Progenitor cell of endocrine pancreas (in vitro differentiated cells): ENCODE results near the gene RUFY3. TPM values are rescaled to one million over a fixed set of nuclear protein-coding genes. Genes with fewer than 3 reads are reported as not detected.
"Not testable (repeated sequence)": the region's sequence is repeated elsewhere in the genome, so short reads cannot be mapped to it uniquely, and the experiment has no call there.

Source experiments
- DNase-seq: peaks from one replicate; pipeline ENCODE4 v3.0.0; 2021; ENCODE audit warnings: low spot score; ENCODE audit not compliant: unreplicated experiment
- H3K27ac Mint-ChIP-seq: 2 replicates; pipeline ENCODE4 v1.8.0; 2021; ENCODE audit warnings: mild to moderate bottlenecking, moderate library complexity, mixed read lengths
- H3K27me3 Mint-ChIP-seq: 2 replicates; pipeline ENCODE4 v1.8.0; 2021; ENCODE audit warnings: mixed read lengths
- H3K36me3 Mint-ChIP-seq: 2 replicates; pipeline ENCODE4 v1.8.0; 2022; ENCODE audit warnings: mixed read lengths; ENCODE audit not compliant: insufficient read depth
- H3K4me1 Mint-ChIP-seq: 2 replicates; pipeline ENCODE4 v1.8.0; 2021; ENCODE audit warnings: low read depth, mixed read lengths
- H3K4me3 Mint-ChIP-seq: 2 replicates; pipeline ENCODE4 v1.8.0; 2021; ENCODE audit warnings: low read depth, mild to moderate bottlenecking, moderate library complexity, mixed read lengths
- H3K9me3 Mint-ChIP-seq: 2 replicates; pipeline ENCODE4 v1.8.0; 2021; ENCODE audit warnings: low read depth, mixed read lengths
- CTCF ChIP-seq: fragments of 200-600 bp; sonication (generic); IDR thresholded peaks from one replicate; pipeline ENCODE4 v1.5.0; 2021; ENCODE audit warnings: antibody characterized with exemption, mild to moderate bottlenecking; ENCODE audit not compliant: unreplicated experiment
- total RNA-seq: library from RNA; stranded (reverse); gene quantifications from 2 replicates; pipeline ENCODE4 v1.2.1, GENCODE V29; 2021

The RUFY3 gene
- total RNA-seq, 1 donor from 2014 or later, result 103 TPM

GRCh38 chr4:70680934-70681333 is 40.8 kb upstream of the RUFY3 start:
- no peak overlapping the region for H3K4me3 Mint-ChIP-seq
- H3K9me3 Mint-ChIP-seq, result no peaks in the 10 kb centered on the region
- H3K27me3 Mint-ChIP-seq, result no peaks in the 10 kb centered on the region
- no peak for TF ChIP-seq CTCF
- no peak overlapping the region for H3K27ac Mint-ChIP-seq
- no peaks in the 10 kb centered on the region for H3K36me3 Mint-ChIP-seq
- no peaks in the 10 kb centered on the region for H3K4me1 Mint-ChIP-seq
- DNase-seq, result no peak

- Mint-ChIP-seq H3K4me1 (no peaks in the 10 kb centered on the region), H3K36me3 (no peaks in the 10 kb centered on the region), H3K27me3 (no peaks in the 10 kb centered on the region), H3K27ac (no peak overlapping the region), H3K9me3 (no peaks in the 10 kb centered on the region), H3K4me3 (no peak overlapping the region)
- no peak for TF ChIP-seq CTCF
- no peak for DNase-seq
These were observed 40.1 kb upstream of the RUFY3 start for GRCh38 chr4:70681704-70682103.

GRCh38 chr4:70682142-70682541 is 39.6 kb upstream of the RUFY3 start:
- H3K36me3 Mint-ChIP-seq, H3K9me3 Mint-ChIP-seq, H3K27ac Mint-ChIP-seq, H3K4me1 Mint-ChIP-seq, H3K4me3 Mint-ChIP-seq, DNase-seq, H3K27me3 Mint-ChIP-seq: not testable (repeated sequence)

- no peak for DNase-seq
- Mint-ChIP-seq H3K27ac (peak overlapping the region; percentile 100), H3K4me1 (peaks cover 24% of the 10 kb centered on the region), H3K4me3 (peak overlapping the region; percentile 97), H3K36me3 (peaks cover 6% of the 10 kb centered on the region), H3K9me3 (no peaks in the 10 kb centered on the region), H3K27me3 (no peaks in the 10 kb centered on the region)
- TF ChIP-seq CTCF, result no peak
These were observed 34.4 kb upstream of the RUFY3 start for GRCh38 chr4:70687392-70687791.

- DNase-seq, result peak; percentile 90
- peak; percentile 99 for TF ChIP-seq CTCF
- Mint-ChIP-seq H3K4me1 (peaks cover 24% of the 10 kb centered on the region), H3K9me3 (no peaks in the 10 kb centered on the region), H3K4me3 (peak within 1 kb of the TSS; percentile 97), H3K27me3 (no peaks in the 10 kb centered on the region), H3K36me3 (peaks cover 6% of the 10 kb centered on the region), H3K27ac (peak within 1 kb of the TSS; percentile 100)
These were observed 33.7 kb upstream of the RUFY3 start, which contains the start of gene UTP3 for GRCh38 chr4:70687821-70688794. Gene UTP3 (plus strand): TSS chr4:70688532. CDS start chr4:70688678, 146 bp downstream.

- Mint-ChIP-seq H3K9me3 (no peaks in the 10 kb centered on the region), H3K27me3 (no peaks in the 10 kb centered on the region), H3K4me3 (peak overlapping the region; percentile 97), H3K36me3 (peaks cover 6% of the 10 kb centered on the region), H3K4me1 (peaks cover 24% of the 10 kb centered on the region), H3K27ac (peak overlapping the region; percentile 100)
- DNase-seq, result no peak
- no peak for TF ChIP-seq CTCF
These were observed 33.0 kb upstream of the RUFY3 start for GRCh38 chr4:70688795-70689231.
